ENCODE measurements around the gene PARD3B. TPM values are rescaled to one million over a fixed set of nuclear protein-coding genes. Genes with fewer than 3 reads are reported as not detected.

The PARD3B gene
- total and polyA plus RNA-seq, 2 of the 4 experiments (the other 2 are of a cell fraction) = 3.3 to 15.6 TPM

GRCh38 chr2:205409411-205409810 is 864.1 kb downstream of the PARD3B start:
- WGBS, 2 experiments (ENCODE audit: extremely low coverage in 2 of 2, insufficient read length in 1 of 2) = no CpG with 5 or more reads among the region's 3 CpGs
- ATAC-seq (ENCODE audit: low read depth) (no peak), DNase-seq (no peak)
- H3K4me1 ChIP-seq (ENCODE audit: control insufficient read depth, insufficient read depth, low read length) = peaks cover 9% of the 10 kb centered on the region
- no peak overlapping the region for H2BK5ac ChIP-seq (ENCODE audit: low read depth, low read length, poor library complexity, severe bottlenecking)
- H3K9ac ChIP-seq (ENCODE audit: low read depth, low read length) = no peak overlapping the region
- ChIA-PET CTCF (no interaction called here), POLR2A (ENCODE audit: unreplicated experiment) (no interaction called here)
- H2BK15ac ChIP-seq (ENCODE audit: low read depth, low read length) = no peak overlapping the region
- TF ChIP-seq RCOR1 (IDR thresholded peaks at IDR 0.05; ENCODE audit: insufficient replicate concordance, low read length) = no peak
- no peak for TF ChIP-seq SMC3 (IDR thresholded peaks at IDR 0.05; ENCODE audit: low read depth, low read length)
- no peak for TF ChIP-seq MXI1 (IDR thresholded peaks at IDR 0.05; ENCODE audit: borderline replicate concordance, low read depth, low read length)
- TF ChIP-seq RAD21 (IDR thresholded peaks at IDR 0.05; ENCODE audit: low read length) = no peak
- TF ChIP-seq CHD1 (IDR thresholded peaks at IDR 0.05; ENCODE audit: low read depth, low read length) = no peak
- no peak for TF ChIP-seq FOS (IDR thresholded peaks at IDR 0.05; ENCODE audit: low read depth, low read length)
- no peak for TF ChIP-seq USF2 (IDR thresholded peaks at IDR 0.05; ENCODE audit: low read depth, low read length)
- no peak for TF ChIP-seq MAZ (IDR thresholded peaks at IDR 0.05; ENCODE audit: borderline replicate concordance, low read depth, low read length)
- TF ChIP-seq NFE2L2 (IDR thresholded peaks at IDR 0.05; ENCODE audit: low read depth, low read length) = no peak
- TF ChIP-seq BHLHE40 (IDR thresholded peaks at IDR 0.05; ENCODE audit: low read depth, low read length) = no peak
- TF ChIP-seq CTCF (conservative IDR thresholded peaks at IDR 0.05; ENCODE audit: low read depth, low read length) = no peak
- no peak for TF ChIP-seq ELK1 (IDR thresholded peaks at IDR 0.05; ENCODE audit: borderline replicate concordance, low read depth, low read length)
- TF ChIP-seq POLR2A (IDR thresholded peaks at IDR 0.05; ENCODE audit: low read depth, low read length) = no peak
- TF ChIP-seq MAFK (IDR thresholded peaks at IDR 0.05; ENCODE audit: low read depth, low read length) = no peak
- no peak for TF ChIP-seq RFX5 (IDR thresholded peaks at IDR 0.05; ENCODE audit: low read depth, low read length)
- no peak for TF ChIP-seq CEBPB (IDR thresholded peaks at IDR 0.05; ENCODE audit: low read depth, low read length)
- H3K9me1 ChIP-seq (ENCODE audit: insufficient read depth, low read length) = no peaks in the 10 kb centered on the region
- no peak overlapping the region for H3K27ac ChIP-seq (ENCODE audit: insufficient read depth, low read length)
- no peak overlapping the region for H3K4ac ChIP-seq (ENCODE audit: low read depth, low read length)
- in situ Hi-C loops (cut with MboI; ENCODE audit: low sequenced_read_pairs) (loop anchor here (10.0 kb wide), 1 partner anchor 255 kb away; no protein-coding TSS in a partner anchor), dilution Hi-C loops (cut with HindIII; ENCODE audit: low sequenced_read_pairs, unreplicated experiment) (no loop called here), intact Hi-C loops (cut with micrococcal nuclease) (loop anchor here (5.0 kb wide), 1 partner anchor 268 kb away; no protein-coding TSS in a partner anchor)
- H4K5ac ChIP-seq (ENCODE audit: low read depth, low read length) = no peak overlapping the region
- H2AFZ ChIP-seq (replicated peaks; ENCODE audit: low read length, poor library complexity) = no peak overlapping the region
- no peak overlapping the region for H3K56ac ChIP-seq (ENCODE audit: extremely low read depth, insufficient read depth, low read length)
- H3K18ac ChIP-seq (ENCODE audit: low read depth, low read length) = 0 out of 2 replicates have a peak overlapping the region, but pooled peaks have one; percentile 1
- H3K23ac ChIP-seq (ENCODE audit: low read depth, low read length) = no peak overlapping the region
- H3K14ac ChIP-seq (replicated peaks; ENCODE audit: low read depth, low read length) = no peak overlapping the region
- no peak overlapping the region for H3K4me2 ChIP-seq (ENCODE audit: low read depth, low read length)
- no peaks in the 10 kb centered on the region; the same call in 1 of the 2 replicates for H4K20me1 ChIP-seq (ENCODE audit: insufficient read depth, low read length)
- H3K79me1 ChIP-seq (ENCODE audit: low read depth in 1 of 2, low read length in 2 of 2) = no peaks in the 10 kb centered on the region
- no peak overlapping the region for H2BK120ac ChIP-seq (ENCODE audit: low read depth, low read length)
- no peak overlapping the region for H3K4me3 ChIP-seq (ENCODE audit: insufficient read depth, low read depth, low read length)
- H2AK9ac ChIP-seq (replicated peaks; ENCODE audit: low read depth, low read length, poor library complexity) = no peak overlapping the region
- no peaks in the 10 kb centered on the region for H3K9me3 ChIP-seq (ENCODE audit: control insufficient read depth, insufficient read depth, low read length)
- no TSS peak for BruUV-seq (replicated peaks)
- H4K8ac ChIP-seq (ENCODE audit: low read depth in 2 of 2, low read length in 2 of 2) = no peak overlapping the region
- no peaks in the 10 kb centered on the region for H3K27me3 ChIP-seq (ENCODE audit: control insufficient read depth, insufficient read depth, low read length)
- H2BK20ac ChIP-seq (ENCODE audit: low read depth, low read length) = no peak overlapping the region
- no peak overlapping the region for H2AK5ac ChIP-seq (ENCODE audit: low read depth, low read length)
- no peaks in the 10 kb centered on the region for H3K36me3 ChIP-seq (ENCODE audit: control insufficient read depth, insufficient read depth, low read length)
- no peak overlapping the region for H4K91ac ChIP-seq (ENCODE audit: insufficient read depth, low read depth, low read length)
